Mesenteric fat pad (tissue), 1 donor: Measurements from ENCODE around the gene POTEJ. TPM values are rescaled to one million over a fixed set of nuclear protein-coding genes. Genes with fewer than 3 reads are reported as not detected.
"Not testable (repeated sequence)": the region's sequence is repeated elsewhere in the genome, so short reads cannot be mapped to it uniquely, and the experiment has no call there.

Source experiments
- DNase-seq: peaks from one replicate; pipeline ENCODE4 v3.0.0-alpha.2; 2020; ENCODE audit warnings: low spot score
- total RNA-seq: library from RNA; stranded (reverse); fragmentation: NEBNext Ultra II Directional; extraction: Animal tissue kit (Norgen Biotek cat#: 25700); gene quantifications from one replicate; pipeline ENCODE4 v1.2.1, GENCODE V29; 2021
- donor health status: DM: yes; HTN: yes; CAD: no.

Gene POTEJ
- total RNA-seq, 1 donor from 2014 or later, result not detected

- not testable (repeated sequence) for DNase-seq
Observed at GRCh38 chr2:130601648-130602302, 9.5 kb upstream of the POTEJ start.

GRCh38 chr2:130608276-130609001 is 2.8 kb upstream of the POTEJ start:
- not testable (repeated sequence) for DNase-seq

- DNase-seq, result not testable (repeated sequence)
Observed at GRCh38 chr2:130609002-130609920, 2.0 kb upstream of the POTEJ start.

- peak; percentile 74 for DNase-seq
Observed at GRCh38 chr2:130610486-130610885, 754 bp upstream of the POTEJ start.

GRCh38 chr2:130628784-130629475 is 17.7 kb downstream of the POTEJ start:
- not testable (repeated sequence) for DNase-seq

- DNase-seq, result not testable (repeated sequence)
Observed at GRCh38 chr2:130638973-130639372, 27.7 kb downstream of the POTEJ start.

- DNase-seq, result not testable (repeated sequence)
Observed at GRCh38 chr2:130641688-130642087, 30.4 kb downstream of the POTEJ start.

- not testable (repeated sequence) for DNase-seq
Observed at GRCh38 chr2:130649285-130649684, 38.0 kb downstream of the POTEJ start.

GRCh38 chr2:130664506-130664905 is 53.3 kb downstream of the POTEJ start:
- DNase-seq, result not testable (repeated sequence)

GRCh38 chr2:130665596-130665995 is 54.4 kb downstream of the POTEJ start:
- not testable (repeated sequence) for DNase-seq

- not testable (repeated sequence) for DNase-seq
Observed at GRCh38 chr2:130667516-130667915, 56.3 kb downstream of the POTEJ start.

GRCh38 chr2:130670026-130670745 is 58.9 kb downstream of the POTEJ start:
- DNase-seq, result not testable (repeated sequence)

GRCh38 chr2:130692041-130692770 is 81.0 kb downstream of the POTEJ start:
- DNase-seq, result peak; percentile 65

GRCh38 chr2:130693474-130693873 is 82.2 kb downstream of the POTEJ start:
- peak; percentile 82 for DNase-seq

- DNase-seq, result not testable (repeated sequence)
Observed at GRCh38 chr2:130703250-130703649, 92.0 kb downstream of the POTEJ start.
